Embryonic facial prominence (tissue), 1 donor: ENCODE data around the gene FZD10.

Source experiments
- DNase-seq: peaks from one replicate; pipeline ENCODE4 v3.0.0-alpha.2; 2016; ENCODE audit errors: extremely low spot score

FZD10 gene, protein sequence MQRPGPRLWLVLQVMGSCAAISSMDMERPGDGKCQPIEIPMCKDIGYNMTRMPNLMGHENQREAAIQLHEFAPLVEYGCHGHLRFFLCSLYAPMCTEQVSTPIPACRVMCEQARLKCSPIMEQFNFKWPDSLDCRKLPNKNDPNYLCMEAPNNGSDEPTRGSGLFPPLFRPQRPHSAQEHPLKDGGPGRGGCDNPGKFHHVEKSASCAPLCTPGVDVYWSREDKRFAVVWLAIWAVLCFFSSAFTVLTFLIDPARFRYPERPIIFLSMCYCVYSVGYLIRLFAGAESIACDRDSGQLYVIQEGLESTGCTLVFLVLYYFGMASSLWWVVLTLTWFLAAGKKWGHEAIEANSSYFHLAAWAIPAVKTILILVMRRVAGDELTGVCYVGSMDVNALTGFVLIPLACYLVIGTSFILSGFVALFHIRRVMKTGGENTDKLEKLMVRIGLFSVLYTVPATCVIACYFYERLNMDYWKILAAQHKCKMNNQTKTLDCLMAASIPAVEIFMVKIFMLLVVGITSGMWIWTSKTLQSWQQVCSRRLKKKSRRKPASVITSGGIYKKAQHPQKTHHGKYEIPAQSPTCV

DNA sequence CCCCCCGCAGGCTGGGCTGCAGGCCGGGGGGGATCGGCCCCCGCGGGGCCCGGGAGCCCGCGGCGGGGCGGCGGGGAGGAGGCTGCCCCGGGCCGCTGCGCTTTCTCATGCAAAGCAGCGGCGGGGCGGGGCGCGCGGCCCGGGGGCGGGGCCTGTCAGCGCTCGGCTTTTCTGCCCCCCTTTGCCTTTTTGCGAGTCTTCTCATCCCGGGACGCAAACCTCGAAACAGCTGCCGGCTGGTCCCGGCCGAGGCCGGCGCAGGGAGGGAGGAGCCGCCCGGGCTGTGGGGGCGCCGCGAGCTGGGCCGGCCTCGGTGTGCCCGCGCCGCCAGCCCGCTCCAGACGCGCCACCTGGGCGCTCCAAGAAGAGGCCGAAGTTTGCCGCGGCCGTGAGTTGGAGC is at the start of gene FZD10:
Gene FZD10 (plus strand): TSS at position 198 of the 400 bp plus-strand sequence. CDS start 479 bp downstream, outside the sequence.
- no peak for DNase-seq

DNA sequence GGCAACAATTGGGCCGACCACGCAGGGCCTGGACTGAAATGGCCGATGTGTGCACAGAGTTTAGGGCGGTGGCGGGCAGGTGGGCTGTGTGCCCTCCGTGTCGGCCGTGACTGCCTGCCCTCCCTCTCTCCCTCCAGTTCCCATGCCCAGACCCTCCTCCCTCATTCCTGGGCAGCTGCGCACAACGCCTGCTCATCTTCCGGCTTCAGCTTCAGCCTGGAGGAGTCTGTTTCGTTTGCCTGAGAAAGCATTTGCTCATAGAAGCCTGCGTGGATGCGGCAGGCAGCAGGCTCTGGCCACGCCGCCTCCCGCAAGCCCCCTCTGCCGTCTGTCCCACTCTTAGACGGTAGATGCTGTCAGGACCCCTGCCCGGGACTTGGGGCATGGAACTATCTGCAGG is 47.3 kb upstream of the FZD10 start:
- DNase-seq: no peak

DNA sequence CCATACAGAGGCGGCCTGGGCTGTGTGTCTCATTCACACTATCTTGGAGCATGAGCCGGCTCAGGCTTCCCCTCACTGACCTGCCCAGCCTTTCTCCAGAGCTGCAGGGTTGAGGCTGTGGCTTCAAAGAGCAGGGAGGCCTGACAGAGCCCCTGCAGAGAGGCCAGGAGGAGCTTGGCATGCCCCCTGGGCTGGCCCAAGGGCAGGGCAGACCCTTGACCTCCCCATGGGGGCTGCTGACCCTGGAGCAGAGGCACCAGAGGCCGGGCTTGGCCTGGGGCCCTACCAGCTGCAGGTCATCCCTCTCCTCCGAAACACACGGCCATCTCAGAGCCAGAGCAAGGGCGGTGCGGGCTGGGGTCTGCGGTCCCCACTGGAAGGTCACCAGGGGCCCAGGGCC is 46.6 kb upstream of the FZD10 start:
- DNase-seq: no peak

DNA sequence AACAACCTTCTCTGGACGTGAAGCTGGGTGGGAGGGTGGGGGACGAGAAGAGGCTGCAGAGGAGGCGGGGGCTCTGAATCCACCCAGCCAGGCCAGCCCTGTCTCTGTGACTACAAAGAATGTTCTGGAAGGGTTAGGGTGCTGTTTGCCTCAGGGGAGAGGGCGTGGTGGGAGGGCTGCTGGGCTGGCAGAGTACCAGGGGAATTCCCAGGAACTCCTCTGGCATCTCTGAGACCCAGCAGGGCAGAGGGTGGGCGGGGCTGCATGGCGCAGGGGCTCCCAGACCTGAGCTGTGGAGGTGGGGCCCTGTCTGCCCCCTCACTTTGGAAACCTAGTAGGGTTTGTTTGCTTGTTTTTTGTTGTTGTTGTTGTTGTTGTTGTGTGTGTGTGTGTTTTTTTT is 45.5 kb upstream of the FZD10 start:
- no peak for DNase-seq

DNA sequence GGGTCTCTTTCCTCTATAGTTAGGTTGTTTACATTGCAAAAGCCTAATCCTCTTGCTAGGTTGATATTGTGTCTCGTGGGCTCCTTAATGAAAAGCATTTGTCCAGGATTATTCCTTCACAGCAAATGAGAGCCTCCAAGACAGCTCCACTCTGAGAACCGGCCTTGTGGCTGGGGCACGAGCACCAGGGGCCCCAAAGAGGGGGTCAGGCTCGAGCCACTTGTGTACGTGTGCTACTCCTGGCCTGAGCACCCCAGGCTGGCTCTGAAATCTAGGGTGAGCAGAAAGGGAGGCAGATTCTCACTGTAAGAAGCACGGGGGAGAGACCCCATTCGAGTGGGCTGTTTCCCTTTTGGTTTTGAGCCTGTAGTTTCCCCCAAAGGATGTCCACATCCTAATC is 45.0 kb upstream of the FZD10 start:
- no peak for DNase-seq

DNA sequence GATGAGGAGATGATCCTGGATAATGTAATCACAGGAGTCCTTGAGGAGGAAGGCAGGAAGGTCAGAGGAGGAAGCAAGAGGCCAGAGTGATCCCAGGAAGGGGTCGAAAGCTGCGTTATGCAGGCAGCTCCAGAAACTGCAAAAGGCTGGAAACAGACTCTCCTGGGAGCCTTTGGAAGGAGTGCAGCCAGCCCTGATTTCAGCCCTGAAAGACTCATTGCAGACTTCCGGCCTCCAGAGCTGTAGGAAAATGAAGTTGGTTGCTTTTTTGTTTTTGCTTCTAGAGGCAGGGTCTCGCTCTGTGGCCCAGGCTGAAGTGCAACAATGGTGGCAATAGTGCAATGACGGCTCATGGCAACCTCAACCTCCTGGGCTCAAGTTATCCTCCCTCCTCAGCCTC is 44.6 kb upstream of the FZD10 start:
- no peak for DNase-seq

DNA sequence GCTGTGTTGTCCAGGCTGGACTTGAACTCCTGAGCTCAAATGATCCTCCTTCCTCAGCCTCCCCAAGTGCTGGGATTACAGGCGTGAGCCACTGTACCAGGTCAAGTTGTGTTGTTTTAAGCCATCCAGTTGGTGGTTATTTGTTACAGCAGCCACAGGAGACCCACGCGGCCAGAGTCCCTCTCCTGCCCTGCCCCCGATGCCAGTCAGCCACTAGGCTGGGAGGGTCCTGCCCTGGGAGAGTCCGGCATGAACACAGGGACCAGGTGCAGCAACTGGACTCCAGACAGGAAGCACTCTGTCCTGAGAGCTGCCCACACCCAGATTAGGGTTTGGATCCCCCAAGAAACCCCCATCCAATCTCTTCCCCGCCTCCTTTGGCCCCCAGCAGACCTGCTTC is 44.1 kb upstream of the FZD10 start:
- DNase-seq: no peak

DNA sequence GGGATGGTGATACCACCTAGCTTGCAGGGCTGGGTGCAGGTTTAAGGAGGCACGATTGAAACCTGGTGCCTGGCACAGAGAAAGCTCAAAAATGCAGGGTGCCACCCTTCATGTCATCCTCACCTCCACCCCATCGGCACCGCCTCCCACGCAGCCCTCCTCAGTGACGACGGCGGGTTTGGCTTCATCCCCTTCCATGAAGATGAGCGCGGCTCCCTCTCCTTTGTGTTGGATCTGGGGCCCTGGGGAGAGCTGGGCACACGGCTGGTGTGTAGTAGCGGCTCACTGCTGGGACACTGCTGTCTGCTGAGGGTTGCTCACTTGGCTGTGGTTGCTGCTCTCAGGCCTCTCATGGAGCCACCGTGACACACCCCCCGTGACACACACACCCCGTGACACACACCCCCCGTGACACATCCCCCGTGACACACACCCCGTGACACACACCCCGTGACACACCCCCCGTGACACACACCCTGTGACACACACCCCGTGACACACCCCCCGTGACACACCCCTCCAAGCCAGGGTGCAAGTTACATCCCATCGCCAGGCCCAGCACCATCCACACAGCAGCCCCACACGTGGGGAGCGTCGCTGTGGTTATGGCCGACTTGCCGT is 42.9 kb upstream of the FZD10 start:
- DNase-seq: no peak

DNA sequence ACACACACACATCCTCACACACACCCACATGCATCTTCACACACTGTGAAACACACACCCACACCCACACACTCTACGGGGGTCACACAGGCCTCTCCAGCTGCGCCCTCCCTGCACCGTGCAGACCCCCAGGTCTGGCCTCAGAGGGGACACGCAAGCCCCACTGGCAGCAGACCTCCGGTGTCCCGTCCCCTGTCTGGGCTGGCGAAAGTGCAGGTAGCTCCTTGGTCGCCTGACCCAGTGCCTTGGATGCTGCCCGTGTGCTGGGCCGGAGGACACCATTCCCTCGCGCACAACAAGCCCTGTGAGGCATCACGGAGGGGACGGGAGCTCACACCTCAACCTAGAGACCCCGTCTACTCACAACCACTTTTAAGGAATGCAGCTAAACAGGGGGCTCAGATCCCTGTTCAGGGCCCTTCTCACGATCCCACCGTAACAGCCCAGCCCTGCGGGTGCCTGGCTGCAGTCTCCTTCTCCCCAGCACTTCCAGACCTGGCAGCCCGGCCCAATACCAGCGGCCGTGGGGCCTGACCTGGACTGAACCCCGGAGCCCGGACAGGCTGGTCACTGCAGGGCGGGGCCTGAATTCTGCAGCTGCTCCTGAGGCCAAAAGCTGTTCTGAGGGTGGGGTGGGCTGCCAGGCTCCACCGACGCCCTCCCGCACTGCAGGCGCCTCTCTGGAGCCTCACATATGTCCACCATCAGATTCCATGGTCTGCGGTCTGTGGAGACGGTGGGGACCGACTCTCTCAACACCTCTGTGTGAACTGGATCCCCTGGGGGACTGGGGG is 42.1 kb upstream of the FZD10 start:
- no peak for DNase-seq

DNA sequence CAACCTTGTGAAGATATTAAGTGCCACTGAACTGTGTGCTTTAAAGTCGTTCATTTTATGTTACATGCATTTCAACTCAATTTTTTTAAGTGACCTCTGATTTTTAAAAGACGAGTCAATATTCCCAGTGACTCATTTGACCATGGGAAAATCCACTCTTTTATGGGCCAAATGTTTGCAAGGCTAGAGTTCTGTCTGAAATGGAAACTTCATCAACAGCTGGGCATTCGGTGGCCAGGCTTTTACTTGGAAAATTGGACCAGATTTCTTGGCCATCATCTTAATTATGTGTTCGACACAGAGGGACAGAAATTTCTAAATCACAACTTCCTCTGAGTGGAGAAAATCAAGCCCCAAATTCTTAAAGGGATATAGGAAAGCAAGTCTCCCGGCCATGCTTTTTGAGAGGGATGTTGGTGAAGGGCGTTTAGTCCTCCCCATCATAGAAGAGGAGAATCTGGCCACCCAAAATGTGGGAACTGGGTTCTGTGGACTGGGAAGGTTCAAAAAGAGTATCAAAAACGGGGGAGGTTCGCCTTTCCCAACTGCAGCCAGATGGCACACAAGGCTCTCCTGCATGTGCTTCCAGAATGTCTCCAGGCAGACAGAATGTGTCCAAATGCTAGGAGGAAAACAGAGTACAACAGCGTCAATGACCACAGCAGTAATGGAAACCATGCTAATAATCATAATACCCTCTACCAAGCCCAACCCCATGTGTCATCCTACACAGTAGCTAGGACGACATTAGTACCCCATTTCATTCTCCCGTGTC is 40.9 kb upstream of the FZD10 start:
- no peak for DNase-seq

DNA sequence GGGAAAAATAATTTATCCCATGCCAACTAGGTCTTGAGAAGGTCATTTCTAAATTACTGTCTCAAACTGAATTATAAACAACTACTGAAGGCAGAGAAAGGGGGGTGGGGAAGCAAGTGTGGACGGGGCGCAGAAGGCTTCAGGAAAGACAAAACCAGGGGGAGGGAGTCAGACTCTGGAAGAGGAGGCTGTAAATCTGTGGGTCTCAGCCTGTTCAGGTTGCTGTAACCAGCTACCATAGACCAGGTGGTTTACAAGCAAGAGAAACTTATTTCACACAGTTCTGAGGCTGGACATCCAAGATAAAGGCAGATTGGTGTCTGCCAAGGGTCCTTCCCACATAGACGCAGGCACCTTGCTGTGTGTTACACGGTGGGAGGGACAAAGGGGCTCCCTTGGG is 39.9 kb upstream of the FZD10 start:
- no peak for DNase-seq

DNA sequence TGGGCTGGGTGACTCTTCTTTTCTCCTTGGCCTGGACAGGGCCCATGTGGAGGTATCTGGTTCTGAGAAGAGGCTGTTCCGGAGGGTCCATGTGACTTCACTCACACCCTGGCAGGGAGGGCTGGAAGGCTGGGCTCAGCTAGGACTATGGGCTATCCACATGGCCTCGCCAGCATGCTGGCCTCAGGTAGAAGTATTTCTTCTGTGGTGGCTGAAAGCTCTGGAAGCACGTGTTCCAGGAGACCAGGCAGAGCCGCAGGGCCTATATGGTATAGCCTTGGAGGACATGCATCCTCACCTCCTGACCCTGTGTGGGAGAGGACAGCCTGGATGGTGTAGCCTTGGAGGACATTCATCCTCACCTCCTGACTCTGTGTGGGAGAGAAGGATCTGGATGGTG is 38.2 kb upstream of the FZD10 start:
- no peak for DNase-seq

DNA sequence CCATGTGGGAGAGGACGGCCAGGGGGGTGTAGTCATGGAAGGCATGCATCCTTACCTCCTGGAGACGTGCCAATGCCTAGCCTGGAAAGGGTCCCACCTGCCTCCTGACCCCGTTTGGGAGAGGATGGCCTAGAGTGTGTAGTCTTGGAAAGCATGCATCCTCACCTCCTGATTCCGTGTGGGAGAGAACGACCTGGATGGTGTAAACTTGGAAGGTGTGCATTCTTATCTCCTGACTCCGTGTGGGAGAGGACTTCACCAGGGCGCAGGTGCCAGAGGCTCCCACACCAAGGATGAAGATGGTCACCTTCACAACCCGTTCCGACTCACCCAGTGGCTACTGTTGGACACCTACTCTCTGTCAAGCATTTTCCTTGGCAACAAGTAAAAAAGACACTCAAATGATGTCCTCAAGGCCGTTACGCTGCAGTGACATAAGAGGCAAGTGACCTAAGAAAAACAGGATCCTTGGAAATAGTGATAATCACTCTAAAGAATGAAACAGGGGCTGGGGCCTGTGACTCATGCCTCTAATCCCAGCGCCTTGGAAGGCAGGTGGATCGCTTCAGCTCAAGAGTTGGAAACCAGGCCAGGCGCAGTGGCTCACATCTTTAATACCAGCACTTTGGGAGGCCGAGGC is 37.5 kb upstream of the FZD10 start:
- DNase-seq: no peak

DNA sequence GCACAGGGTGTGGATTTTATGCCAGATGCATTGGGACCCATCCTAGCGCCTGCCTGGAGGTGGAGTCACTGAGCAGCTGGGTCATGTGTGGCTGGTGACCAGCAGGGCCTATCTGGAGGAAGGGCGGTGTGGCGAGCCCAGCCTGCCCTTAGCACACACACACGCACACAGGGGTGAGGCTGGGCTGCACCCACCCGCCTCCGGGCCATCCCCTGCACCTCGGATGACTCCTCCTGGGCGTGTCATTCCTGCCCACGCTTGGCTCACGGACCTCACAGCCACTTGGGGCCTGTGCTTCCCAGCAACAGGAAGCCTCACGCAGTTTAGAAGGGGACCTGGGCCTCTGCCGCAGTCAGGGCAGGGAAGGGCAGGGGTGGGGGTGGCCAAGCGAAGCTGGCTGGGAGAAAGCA is 36.2 kb upstream of the FZD10 start:
- DNase-seq: no peak

DNA sequence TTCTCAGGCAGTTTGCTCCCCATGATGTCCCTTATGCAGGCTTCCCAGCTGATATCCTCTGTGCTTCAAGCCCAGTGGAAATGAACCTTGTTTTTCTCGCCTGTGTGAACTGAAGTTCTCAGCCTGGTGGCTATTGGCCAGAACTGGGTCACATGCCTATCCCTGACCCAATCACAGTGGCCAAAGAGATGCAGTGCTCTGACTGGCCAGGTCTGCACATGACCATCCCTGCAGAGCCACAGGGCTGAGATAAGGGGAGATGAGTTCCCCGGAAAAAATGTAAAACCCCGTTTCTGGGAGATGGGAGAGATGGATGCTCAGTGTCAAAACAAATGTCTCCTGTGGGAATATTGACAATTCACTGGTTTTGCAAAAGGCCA is 34.7 kb upstream of the FZD10 start:
- no peak for DNase-seq

DNA sequence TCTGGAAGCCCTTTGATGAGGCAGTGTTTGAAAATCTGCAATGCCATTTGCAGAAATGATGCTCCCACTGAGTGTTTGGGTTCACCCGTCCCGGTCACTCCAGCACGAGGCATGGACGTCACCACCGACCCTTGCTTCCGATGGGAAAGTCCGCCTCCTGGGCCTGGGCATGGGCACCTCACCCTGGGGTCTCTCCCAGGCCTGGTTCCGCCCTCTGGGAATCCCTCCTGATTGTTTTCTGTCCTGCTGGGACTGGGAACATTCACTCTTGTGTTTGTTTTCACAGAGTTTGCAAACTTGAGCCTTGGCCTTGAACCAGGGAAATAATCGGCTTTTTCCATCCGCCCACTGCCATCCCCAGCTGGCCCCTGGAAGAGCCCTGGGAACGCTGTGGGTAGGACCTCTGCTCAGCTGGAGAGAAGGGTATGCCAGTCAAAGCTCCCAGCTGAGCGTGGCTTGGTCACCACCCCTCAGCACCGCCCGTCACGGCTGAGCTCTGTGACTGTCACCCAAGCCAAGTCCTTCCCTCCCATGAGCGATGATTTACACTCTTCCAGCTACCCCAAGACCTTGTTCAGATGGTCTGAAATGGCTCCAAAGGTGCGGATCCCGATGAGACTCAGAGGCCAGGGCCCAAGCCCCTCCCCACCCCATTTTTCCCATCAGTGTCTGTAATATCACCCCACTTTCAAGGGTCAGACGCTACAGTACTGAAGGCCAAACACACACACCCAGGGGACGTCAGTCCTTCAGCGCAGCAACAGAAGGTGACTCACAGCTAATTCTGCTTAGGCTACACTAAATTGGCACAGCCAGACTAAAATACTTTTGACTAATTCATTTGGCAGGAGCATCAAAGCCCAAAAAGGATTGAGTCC is 34.1 kb upstream of the FZD10 start:
- DNase-seq: no peak

DNA sequence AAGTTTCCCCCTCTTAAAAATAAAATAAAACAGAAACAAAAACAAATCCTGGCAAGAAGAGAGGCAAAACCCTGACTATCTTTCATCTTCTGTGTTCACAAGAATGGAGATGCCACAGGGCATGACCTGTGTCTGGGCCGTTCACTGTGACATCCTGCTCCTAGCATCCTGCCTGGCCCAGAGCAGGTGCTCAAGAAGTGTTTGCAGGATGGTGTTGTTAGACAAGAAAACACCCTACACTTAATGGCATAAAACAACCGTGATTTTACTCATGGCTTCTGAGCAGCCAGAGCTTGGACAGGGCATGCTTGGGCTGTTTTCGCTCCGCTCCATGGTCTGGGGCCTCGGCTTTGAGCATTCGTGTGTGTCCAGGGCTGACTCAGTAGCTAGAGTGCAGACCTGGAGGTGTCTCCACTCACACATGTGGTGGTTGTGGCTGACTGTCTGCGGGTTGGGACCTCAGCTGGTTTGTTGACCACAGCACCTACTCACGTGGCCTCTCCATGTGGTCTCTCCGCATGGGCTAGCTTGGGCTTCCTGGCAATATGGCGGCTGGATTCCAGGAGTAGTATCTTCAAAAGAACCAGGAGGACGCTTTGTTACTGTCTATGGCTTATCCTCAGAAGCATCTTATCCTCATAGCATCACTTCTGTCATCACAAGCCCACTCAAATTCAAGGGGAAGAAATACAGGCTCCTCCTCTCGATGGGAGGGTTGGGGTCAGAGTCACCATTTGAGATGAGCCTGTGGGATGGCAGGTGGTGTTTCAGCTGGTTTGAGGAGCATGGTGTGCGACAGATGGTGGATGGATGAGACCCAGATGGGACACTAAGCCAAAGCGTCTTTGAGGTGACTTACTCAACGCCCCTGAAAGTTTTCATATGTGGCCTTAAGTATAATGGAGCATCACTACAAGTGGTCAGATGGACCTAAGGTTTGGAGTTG is 33.2 kb upstream of the FZD10 start:
- DNase-seq: no peak

DNA sequence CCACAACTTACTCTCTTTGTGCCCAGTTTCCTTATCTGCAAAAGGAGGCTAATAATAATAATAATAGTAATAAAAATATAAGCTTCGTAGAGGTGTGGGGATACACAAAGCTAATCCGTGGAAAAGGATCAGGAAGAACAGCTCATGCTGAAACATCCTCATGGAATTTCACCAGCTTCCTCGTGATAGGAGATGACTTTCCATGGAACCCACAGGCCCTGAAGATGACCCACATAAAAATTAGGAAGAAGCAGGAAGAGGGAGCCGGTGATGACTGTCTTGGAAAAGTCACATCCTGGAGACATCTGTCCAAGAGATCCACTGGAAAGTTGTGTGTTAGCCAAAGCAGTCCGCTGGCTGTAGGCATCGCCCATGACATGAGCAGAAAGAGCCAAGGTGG is 31.9 kb upstream of the FZD10 start:
- no peak for DNase-seq

DNA sequence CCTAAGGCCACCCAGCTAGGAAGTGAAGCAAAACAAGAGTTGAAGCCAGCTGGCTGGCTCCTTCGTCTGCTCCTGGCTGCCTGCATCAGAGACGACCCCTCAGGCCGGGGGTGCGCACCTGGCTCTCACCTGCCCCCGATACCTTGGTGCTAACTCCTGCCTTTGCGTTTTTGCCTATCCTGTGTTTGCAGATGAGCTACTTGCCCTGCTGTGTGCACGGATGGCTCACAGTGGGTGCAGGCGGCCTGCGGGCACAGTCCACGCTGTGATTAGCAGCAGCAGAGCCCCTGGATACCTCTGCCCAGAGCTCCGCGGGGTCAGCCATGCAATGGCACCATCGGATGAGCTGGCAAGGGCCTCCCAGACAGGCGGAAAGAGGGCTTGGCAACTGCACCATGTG is 31.2 kb upstream of the FZD10 start:
- no peak for DNase-seq
